ENCODE results near the gene MAMDC2. TPM values are rescaled to one million over a fixed set of nuclear protein-coding genes. Genes with fewer than 3 reads are reported as not detected.

MAMDC2 gene
- polyA plus RNA-seq, 2 of the 4 experiments (the other 2 are of a cell fraction), result 0.30 to 0.34 TPM

- TF ChIP-seq, protein P1, sequence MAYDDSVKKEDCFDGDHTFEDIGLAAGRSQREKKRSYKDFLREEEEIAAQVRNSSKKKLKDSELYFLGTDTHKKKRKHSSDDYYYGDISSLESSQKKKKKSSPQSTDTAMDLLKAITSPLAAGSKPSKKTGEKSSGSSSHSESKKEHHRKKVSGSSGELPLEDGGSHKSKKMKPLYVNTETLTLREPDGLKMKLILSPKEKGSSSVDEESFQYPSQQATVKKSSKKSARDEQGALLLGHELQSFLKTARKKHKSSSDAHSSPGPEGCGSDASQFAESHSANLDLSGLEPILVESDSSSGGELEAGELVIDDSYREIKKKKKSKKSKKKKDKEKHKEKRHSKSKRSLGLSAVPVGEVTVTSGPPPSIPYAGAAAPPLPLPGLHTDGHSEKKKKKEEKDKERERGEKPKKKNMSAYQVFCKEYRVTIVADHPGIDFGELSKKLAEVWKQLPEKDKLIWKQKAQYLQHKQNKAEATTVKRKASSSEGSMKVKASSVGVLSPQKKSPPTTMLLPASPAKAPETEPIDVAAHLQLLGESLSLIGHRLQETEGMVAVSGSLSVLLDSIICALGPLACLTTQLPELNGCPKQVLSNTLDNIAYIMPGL (CRISPR knock-in tag; IDR thresholded peaks at IDR 0.05; ENCODE audit: borderline replicate concordance), result no peak
- no peak for TF ChIP-seq ESRRA (IDR thresholded peaks at IDR 0.05; ENCODE audit: borderline replicate concordance, low read length)
- TF ChIP-seq KDM5A (IDR thresholded peaks at IDR 0.05), result no peak
- no peak for TF ChIP-seq NFE2L2 (conservative IDR thresholded peaks at IDR 0.05; ENCODE audit: low read length)
- no peak for TF ChIP-seq HOXB5 (CRISPR knock-in tag; IDR thresholded peaks at IDR 0.05)
- TF ChIP-seq MYC (IDR thresholded peaks at IDR 0.05; ENCODE audit: borderline replicate concordance, low read length), result no peak
These were observed 18.1 kb downstream of the MAMDC2 start (continued) for GRCh38 chr9:70061776-70062175.

DNA sequence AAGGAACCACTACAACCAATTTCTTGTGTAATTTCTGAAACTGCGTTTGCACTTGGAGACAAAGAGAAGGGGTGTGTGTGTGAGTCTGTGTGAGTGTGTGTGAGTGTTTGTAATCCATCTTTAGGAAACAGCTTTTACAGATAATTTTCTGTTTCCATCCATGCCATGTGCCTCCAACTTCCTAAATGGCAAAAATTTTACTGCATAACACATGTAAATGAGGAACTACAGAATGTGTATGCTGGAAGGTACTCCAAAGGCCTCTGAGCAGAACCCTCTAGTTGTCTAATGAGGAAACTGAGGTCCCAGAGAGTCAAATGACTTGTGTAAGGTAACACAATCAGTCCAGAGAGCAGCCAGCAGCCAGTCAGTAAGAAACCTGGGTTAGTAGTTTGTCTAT lies 20.8 kb downstream of the MAMDC2 start:
- DNase-seq (ENCODE audit: low read depth in 1 of 2, low spot score in 1 of 2) (no peak), ATAC-seq (no peak), FAIRE-seq (no peak)
- ChIA-PET CTCF (interaction anchor here (0.9 kb wide), 1 partner anchor 89 kb away, joined by 3 read pairs; no protein-coding TSS in a partner anchor), POLR2A (no interaction called here)
- TF ChIP-seq RFX5 (IDR thresholded peaks at IDR 0.05), result no peak
- no peak for TF ChIP-seq CTCF (IDR thresholded peaks at IDR 0.05)
- TF ChIP-seq EP300 (IDR thresholded peaks at IDR 0.05), result no peak
- no peak for TF ChIP-seq ZNF302 (CRISPR knock-in tag; IDR thresholded peaks at IDR 0.05)
- TF ChIP-seq JUNB (IDR thresholded peaks at IDR 0.05), result no peak
- TF ChIP-seq CHD2 (IDR thresholded peaks at IDR 0.05; ENCODE audit: low read length, partially characterized antibody), result no peak
- no peak for TF ChIP-seq MAFK (IDR thresholded peaks at IDR 0.05; ENCODE audit: partially characterized antibody)
- TF ChIP-seq POLR2AphosphoS2 (conservative IDR thresholded peaks at IDR 0.05; ENCODE audit: low read length), result no peak
- TF ChIP-seq TFCP2L1 (CRISPR knock-in tag; IDR thresholded peaks at IDR 0.05), result no peak
- TF ChIP-seq NR3C1 (IDR thresholded peaks at IDR 0.05), result no peak
- no peak for TF ChIP-seq ATOH8 (CRISPR knock-in tag; IDR thresholded peaks at IDR 0.05; ENCODE audit: low read depth)
- TF ChIP-seq, protein P2, sequence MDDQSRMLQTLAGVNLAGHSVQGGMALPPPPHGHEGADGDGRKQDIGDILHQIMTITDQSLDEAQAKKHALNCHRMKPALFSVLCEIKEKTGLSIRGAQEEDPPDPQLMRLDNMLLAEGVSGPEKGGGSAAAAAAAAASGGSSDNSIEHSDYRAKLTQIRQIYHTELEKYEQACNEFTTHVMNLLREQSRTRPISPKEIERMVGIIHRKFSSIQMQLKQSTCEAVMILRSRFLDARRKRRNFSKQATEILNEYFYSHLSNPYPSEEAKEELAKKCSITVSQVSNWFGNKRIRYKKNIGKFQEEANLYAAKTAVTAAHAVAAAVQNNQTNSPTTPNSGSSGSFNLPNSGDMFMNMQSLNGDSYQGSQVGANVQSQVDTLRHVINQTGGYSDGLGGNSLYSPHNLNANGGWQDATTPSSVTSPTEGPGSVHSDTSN (IDR thresholded peaks at IDR 0.05), result no peak
- TF ChIP-seq, protein P3, sequence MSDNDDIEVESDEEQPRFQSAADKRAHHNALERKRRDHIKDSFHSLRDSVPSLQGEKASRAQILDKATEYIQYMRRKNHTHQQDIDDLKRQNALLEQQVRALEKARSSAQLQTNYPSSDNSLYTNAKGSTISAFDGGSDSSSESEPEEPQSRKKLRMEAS (IDR thresholded peaks at IDR 0.05), result no peak
- no peak for TF ChIP-seq ZFP36 (IDR thresholded peaks at IDR 0.05; ENCODE audit: borderline replicate concordance, partially characterized antibody)
- TF ChIP-seq HEYL (CRISPR knock-in tag; IDR thresholded peaks at IDR 0.05), result no peak
- no peak for TF ChIP-seq MYC (IDR thresholded peaks at IDR 0.05; ENCODE audit: borderline replicate concordance, low read length)
- TF ChIP-seq, protein P4, sequence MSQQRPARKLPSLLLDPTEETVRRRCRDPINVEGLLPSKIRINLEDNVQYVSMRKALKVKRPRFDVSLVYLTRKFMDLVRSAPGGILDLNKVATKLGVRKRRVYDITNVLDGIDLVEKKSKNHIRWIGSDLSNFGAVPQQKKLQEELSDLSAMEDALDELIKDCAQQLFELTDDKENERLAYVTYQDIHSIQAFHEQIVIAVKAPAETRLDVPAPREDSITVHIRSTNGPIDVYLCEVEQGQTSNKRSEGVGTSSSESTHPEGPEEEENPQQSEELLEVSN (IDR thresholded peaks at IDR 0.05; ENCODE audit: borderline replicate concordance, low read depth), result no peak
- TF ChIP-seq, protein P5, sequence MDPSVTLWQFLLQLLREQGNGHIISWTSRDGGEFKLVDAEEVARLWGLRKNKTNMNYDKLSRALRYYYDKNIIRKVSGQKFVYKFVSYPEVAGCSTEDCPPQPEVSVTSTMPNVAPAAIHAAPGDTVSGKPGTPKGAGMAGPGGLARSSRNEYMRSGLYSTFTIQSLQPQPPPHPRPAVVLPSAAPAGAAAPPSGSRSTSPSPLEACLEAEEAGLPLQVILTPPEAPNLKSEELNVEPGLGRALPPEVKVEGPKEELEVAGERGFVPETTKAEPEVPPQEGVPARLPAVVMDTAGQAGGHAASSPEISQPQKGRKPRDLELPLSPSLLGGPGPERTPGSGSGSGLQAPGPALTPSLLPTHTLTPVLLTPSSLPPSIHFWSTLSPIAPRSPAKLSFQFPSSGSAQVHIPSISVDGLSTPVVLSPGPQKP (IDR thresholded peaks at IDR 0.05; ENCODE audit: low read depth, low read length), result no peak
- no peak overlapping the region for H3K27ac ChIP-seq
- no peaks in the 10 kb centered on the region for H3K9me3 ChIP-seq
- no peak overlapping the region for H3K4me2 ChIP-seq
- H3K4me3 ChIP-seq, result no peak overlapping the region
- no peaks in the 10 kb centered on the region for H3K4me1 ChIP-seq
- 25% methylated on average over 1 of the region's 1 CpG for WGBS (ENCODE audit: missing lambda C conversion rate)
